ENCODE measurements around the gene CRPPA. TPM values are rescaled to one million over a fixed set of nuclear protein-coding genes. Genes with fewer than 3 reads are reported as not detected.

Gene CRPPA
- total and polyA plus RNA-seq, 7 donors, result 0.30 to 4.1 (median 2.2) TPM

DNA sequence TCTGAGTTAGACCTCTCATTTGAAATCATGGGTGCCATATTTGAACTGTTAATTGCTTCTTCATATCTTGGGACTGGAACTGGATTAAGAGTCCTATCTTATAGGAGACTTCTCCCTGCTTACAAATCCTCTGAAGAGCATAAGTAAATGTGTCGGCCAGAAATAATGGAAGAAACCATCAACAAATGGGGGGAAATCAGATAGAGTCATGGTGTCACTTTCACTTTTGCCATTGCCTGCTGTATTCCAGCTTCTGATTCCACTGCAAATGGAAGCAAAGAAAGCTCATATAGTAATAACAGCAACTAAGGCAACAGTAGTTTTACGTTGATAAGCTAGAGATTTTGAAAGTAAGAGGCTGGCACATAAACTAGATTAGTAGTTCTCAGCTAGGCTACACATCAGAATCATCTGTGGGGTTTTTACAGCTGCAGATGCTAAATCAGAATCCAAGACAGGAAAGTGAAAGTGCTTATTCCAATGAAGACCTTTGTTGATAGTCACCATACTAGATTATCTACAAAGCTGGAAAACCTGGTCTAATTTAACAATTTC, 12.3 kb upstream of the CRPPA start:
- WGBS, 3 donors, result 73 to 84% (median 78%) methylated on average over 2 of the region's 2 CpGs
- ATAC-seq, result no peak
- no peak overlapping the region for H3K27ac ChIP-seq
- no peaks in the 10 kb centered on the region for H3K27me3 ChIP-seq (ENCODE audit: insufficient read depth in 3 of 3, low read length in 2 of 3)
- no peak for DNase-seq
- TF ChIP-seq, protein P1, sequence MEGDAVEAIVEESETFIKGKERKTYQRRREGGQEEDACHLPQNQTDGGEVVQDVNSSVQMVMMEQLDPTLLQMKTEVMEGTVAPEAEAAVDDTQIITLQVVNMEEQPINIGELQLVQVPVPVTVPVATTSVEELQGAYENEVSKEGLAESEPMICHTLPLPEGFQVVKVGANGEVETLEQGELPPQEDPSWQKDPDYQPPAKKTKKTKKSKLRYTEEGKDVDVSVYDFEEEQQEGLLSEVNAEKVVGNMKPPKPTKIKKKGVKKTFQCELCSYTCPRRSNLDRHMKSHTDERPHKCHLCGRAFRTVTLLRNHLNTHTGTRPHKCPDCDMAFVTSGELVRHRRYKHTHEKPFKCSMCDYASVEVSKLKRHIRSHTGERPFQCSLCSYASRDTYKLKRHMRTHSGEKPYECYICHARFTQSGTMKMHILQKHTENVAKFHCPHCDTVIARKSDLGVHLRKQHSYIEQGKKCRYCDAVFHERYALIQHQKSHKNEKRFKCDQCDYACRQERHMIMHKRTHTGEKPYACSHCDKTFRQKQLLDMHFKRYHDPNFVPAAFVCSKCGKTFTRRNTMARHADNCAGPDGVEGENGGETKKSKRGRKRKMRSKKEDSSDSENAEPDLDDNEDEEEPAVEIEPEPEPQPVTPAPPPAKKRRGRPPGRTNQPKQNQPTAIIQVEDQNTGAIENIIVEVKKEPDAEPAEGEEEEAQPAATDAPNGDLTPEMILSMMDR (IDR thresholded peaks at IDR 0.05), result no peak
- no peaks in the 10 kb centered on the region for H3K4me1 ChIP-seq
- no peak overlapping the region for H3K4me3 ChIP-seq
- intact Hi-C loops (cut with DNase I), result loop anchor here in 1 of 2 donors (5.0 to 10.0 kb wide), 2 partner anchors 129 to 481 kb away; no protein-coding TSS in a partner anchor
- no peaks in the 10 kb centered on the region for H3K9me3 ChIP-seq
- no peaks in the 10 kb centered on the region for H3K36me3 ChIP-seq (ENCODE audit: insufficient read depth in 1 of 2, low read depth in 1 of 2)

DNA sequence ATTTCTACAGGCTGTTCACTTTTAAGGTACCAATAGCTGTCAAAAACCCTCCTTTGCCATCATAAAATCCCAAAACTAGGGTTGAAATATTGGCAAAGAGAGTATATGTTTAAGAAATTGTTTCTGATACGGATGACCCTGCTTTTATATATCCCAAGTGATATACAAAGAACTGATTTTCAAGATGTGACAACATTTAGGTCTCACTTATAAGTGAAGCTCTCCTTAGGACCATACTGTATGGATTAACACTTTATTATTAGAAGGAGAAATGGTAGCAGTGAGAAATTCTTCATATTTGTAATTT, 11.0 kb upstream of the CRPPA start:
- no peak for ATAC-seq
- Histone ChIP-seq H3K36me3 (ENCODE audit: insufficient read depth in 1 of 2, low read depth in 1 of 2) (no peaks in the 10 kb centered on the region), H3K4me1 (no peaks in the 10 kb centered on the region), H3K27ac (no peak overlapping the region), H3K4me3 (no peak overlapping the region), H3K27me3 (ENCODE audit: insufficient read depth in 3 of 3, low read length in 2 of 3) (no peaks in the 10 kb centered on the region), H3K9me3 (no peaks in the 10 kb centered on the region)
- intact Hi-C loops (cut with DNase I), result loop anchor here in 1 of 2 donors (5.0 to 10.0 kb wide), 2 partner anchors 130 to 482 kb away; no protein-coding TSS in a partner anchor
- TF ChIP-seq, protein P1 (IDR thresholded peaks at IDR 0.05), result no peak
- DNase-seq, result no peak
- WGBS, 3 donors, result 89 to 97% (median 92%) methylated on average over 1 of the region's 1 CpG

DNA sequence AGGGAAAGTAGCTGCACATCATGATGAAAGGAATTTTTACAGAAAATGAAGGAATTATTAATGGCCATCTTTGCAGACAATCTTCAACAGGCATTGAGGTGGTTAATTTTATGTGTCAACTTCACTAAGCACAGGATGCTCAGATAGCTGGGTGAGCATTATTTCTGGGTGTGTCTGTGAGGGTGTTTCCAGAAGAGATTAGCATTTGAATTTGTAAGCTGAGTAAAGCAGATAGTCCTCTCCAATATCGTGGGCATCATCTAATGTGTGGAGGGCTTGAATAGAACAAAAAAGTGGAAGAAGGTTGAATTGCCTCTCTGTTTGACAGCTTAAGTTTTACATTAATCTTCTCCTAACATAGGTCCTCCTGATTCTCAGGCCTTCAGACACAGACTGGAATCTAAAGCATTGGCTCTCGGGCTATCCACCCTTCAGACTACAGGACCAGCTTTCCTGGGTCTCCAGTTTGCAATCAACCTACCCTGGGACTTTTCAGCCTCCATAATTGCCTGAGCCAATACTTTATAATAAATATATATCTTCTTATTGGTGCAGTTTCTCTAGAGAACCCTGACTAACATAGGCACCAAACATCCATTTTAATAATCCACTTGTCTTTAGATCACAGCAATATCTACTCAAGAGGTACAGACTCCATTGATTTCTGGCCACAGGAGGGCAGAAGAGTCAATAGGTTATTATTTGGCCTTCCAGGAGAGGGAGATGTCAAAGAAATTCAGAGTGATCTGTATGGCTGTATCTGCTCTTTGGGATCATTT, 10.5 kb upstream of the CRPPA start:
- H3K27ac ChIP-seq, result no peak overlapping the region
- H3K27me3 ChIP-seq (ENCODE audit: insufficient read depth in 3 of 3, low read length in 2 of 3), result no peaks in the 10 kb centered on the region
- TF ChIP-seq, protein P1 (IDR thresholded peaks at IDR 0.05), result peak; percentile 50
- intact Hi-C loops (cut with DNase I), result loop anchor here in 1 of 2 donors (5.0 to 10.0 kb wide), 2 partner anchors 130 to 483 kb away; no protein-coding TSS in a partner anchor
- H3K4me3 ChIP-seq, result no peak overlapping the region
- no peaks in the 10 kb centered on the region for H3K4me1 ChIP-seq
- WGBS, 3 donors, result 79 to 87% (median 79%) methylated on average over 2 of the region's 2 CpGs
- H3K9me3 ChIP-seq, result no peaks in the 10 kb centered on the region
- DNase-seq (no peak), ATAC-seq (peak in 3 of 4 donors; percentile 48 to 62 (median 55))
- no peaks in the 10 kb centered on the region for H3K36me3 ChIP-seq (ENCODE audit: insufficient read depth in 1 of 2, low read depth in 1 of 2)

GRCh38 chr7:16430133-16430532, 8.8 kb upstream of the CRPPA start:
- intact Hi-C loops (cut with DNase I), result loop anchor here in 1 of 2 donors (5.0 to 10.0 kb wide), 2 partner anchors 132 to 485 kb away; no protein-coding TSS in a partner anchor
- no peak overlapping the region for H3K27ac ChIP-seq

More at GRCh38 chr7:16430133-16430532, 8.8 kb upstream of the CRPPA start:
- 88 to 97% (median 89%) methylated on average over 3 of the region's 3 CpGs for WGBS, 3 donors
- Histone ChIP-seq H3K36me3 (ENCODE audit: insufficient read depth in 1 of 2, low read depth in 1 of 2) (no peaks in the 10 kb centered on the region), H3K4me3 (no peak overlapping the region), H3K9me3 (no peaks in the 10 kb centered on the region), H3K4me1 (no peaks in the 10 kb centered on the region), H3K27me3 (ENCODE audit: insufficient read depth in 3 of 3, low read length in 2 of 3) (no peaks in the 10 kb centered on the region)
- no peak for DNase-seq
- no peak for ATAC-seq
- TF ChIP-seq, protein P1 (IDR thresholded peaks at IDR 0.05), result no peak
